Right kidney (tissue), 1 donor: ENCODE data around the gene RASA2.
"Not testable (repeated sequence)": the region's sequence is repeated elsewhere in the genome, so short reads cannot be mapped to it uniquely, and the experiment has no call there.

Experiments
- DNase-seq: peaks from one replicate; pipeline ENCODE4 v3.0.0-alpha.2; 2016

RASA2 gene

GRCh38 chr3:141532609-141533008 is 45.8 kb downstream of the RASA2 start:
- no peak for DNase-seq

DNA sequence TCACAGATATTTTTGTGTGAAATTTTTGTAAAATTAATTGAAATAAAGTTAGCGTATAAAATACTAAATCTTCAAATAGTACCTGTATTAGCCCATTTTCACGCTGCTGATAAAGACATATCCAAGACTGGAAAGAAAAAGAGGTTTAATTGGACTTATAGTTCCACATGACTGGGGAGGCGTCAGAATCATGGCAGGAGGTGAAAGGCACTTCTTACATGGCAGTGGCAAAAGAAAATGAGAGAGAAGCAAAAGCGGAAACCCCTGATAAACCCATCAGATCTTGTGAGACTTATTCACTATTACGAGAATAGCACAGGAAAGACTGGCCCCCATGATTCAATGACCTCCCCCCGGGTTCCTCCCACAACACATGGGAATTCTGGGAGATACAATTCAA is 49.2 kb downstream of the RASA2 start:
- not testable (repeated sequence) for DNase-seq

DNA sequence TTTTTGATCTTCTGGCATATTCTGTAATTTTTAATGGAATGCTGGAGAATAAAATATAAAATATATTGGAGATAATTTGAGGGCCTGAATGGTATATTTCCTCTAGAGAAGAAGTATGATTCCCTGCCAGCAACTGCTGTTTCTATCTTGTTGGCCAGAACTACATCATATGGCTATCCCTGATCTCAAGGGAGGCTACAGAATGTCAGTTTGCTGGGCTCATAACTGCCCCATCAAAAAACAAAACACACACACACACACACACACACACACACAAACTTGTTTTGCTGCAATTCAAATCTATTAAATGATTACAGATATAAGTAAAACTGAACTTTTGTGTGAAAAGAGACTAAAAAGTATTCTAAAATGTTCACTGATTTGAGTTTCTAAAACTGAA is 51.0 kb downstream of the RASA2 start:
- no peak for DNase-seq

DNA sequence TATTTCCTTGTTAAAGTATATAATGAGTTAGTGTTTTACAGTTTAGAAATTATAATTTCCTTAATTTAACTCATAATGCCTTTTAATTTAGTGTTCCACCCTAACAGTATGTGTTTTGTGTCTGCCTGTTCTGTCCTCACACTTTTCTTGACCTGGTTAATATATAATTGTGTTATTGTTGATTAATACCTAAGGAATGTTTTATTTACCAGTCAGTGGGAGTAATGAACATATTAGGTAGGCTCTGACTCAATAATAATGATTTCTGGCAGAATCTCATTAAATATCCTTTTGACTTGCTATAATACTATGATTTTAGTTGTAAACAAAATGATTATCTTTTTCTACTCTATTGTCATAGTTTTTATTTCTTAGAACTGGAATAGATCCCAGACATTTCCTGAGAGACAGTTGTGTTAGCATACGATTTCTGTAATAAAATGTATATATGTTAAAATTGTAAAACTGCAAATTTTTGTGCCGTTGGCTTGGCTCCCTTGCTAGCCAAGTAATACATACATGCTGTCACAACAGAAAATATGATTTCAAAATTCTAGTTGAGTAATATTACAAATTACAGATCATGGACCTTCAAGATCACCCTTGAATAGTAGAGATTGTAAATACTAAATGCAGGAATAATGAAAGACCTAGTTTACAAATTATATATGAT is 51.9 kb downstream of the RASA2 start:
- no peak for DNase-seq

DNA sequence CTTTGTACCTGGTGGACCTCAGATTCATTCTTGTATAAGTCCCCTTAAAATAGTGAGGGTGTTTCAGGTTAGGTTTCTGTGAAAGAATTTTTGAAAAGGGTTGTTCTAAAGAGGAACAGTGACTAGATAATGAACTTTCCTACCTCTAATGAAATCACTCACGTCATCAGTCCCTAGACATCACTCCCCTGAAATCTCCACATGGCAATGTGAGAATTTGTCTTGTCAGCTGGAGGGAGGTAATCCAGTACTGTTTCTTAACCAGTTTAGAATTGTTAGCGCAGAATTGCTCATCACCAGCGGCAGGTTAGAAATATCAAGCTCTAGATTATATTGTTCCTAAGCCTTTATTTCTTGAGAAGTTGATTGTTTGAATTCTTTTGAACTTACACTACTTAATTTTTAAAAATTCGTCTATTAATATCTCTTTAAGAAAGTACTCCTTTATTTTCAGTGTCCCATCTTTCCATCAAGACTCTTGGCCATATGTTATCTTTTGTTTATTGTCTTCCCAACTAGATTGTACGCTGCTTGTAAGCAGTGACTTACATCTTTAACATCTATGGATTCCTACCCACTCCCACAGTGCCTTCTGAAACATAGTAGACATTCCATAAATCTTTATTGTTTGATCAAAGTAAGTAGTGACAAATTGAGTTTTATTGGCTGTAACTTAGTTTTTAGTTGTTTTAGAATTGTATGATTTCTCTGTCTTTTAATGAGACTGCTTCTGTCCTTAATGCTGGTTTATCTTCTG is 52.8 kb downstream of the RASA2 start:
- no peak for DNase-seq

DNA sequence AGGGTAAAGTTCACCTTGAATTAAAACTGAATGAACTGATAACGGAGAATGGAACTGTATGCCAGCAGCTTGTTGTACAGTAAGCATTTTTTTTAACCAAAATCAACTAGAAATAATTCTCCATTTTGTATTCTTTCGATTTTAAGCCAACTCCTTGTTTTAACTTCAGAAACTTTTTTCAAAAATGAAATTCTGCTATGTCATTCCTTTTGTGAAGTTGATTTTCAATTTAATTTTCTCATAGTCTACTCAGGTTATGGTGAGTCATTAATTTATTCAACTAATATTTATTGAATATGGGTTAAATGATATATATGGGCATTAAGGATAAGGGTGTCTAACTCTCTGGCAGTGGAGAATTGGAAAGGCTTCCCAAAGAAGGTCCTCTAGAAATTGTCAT is 53.7 kb downstream of the RASA2 start:
- DNase-seq, result no peak

DNA sequence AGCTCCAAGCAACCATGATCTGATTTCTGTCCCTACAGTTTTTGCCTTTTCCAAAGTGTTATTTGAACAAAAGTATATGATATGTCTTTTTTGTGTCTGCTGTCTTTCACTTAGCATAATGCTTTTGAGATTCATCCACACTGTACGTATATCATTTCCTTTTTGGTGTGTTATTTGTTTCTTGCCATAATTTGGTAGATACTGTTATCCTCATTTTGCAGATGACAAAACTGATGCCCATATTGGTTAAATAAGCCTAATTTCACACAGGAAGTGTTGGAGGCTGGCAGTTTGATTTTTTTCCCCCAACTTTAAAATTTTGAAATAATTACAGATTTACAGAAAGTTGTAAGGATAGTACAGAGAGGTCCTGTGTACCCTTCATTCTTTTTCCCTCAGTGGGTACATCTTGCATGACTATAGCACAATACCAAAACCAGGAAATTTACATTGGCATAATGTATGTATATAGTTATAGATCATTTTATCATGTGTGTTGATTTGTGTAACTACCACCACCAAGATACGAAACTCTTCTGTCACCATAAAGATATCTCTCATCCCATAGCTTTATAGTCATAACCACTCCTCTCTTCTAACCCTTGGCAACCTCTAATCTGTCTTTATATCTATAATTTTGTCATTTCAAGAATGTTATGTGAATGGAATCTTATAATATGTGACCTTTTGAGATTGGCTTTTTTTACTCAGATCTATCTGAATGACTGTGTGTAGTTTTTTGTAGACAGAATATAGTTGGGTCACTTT is 55.6 kb downstream of the RASA2 start:
- DNase-seq, result no peak

DNA sequence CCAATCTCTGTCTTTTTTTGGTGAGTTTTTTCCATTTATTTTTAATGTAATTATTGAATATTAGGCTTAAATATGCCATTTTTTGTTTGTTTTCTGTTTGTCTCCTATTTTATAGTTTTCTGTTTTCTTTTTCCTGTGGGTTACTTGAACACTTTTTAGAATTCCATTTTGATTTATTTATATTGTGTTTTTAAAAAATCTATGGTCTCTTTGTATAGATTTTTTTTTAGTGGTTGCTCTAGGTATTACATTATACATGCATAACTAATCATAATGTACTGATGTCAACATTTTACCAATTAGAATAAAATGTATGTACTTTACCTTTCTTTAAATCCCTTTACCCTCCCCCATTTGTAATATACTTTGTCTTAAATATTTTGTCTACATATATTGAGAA is 56.2 kb downstream of the RASA2 start:
- DNase-seq, result no peak

- no peak for DNase-seq
Observed at GRCh38 chr3:141544697-141545096, 57.9 kb downstream of the RASA2 start.

GRCh38 chr3:141546081-141546480 is 59.3 kb downstream of the RASA2 start:
- no peak for DNase-seq

- no peak for DNase-seq
Observed at GRCh38 chr3:141546586-141546985, 59.8 kb downstream of the RASA2 start.

- no peak for DNase-seq
Observed at GRCh38 chr3:141547791-141548190, 61.0 kb downstream of the RASA2 start.

- DNase-seq, result no peak
Observed at GRCh38 chr3:141550926-141551665, 64.3 kb downstream of the RASA2 start.

GRCh38 chr3:141552440-141552991 is 65.7 kb downstream of the RASA2 start:
- no peak for DNase-seq

GRCh38 chr3:141553055-141553454 is 66.2 kb downstream of the RASA2 start:
- no peak for DNase-seq

DNA sequence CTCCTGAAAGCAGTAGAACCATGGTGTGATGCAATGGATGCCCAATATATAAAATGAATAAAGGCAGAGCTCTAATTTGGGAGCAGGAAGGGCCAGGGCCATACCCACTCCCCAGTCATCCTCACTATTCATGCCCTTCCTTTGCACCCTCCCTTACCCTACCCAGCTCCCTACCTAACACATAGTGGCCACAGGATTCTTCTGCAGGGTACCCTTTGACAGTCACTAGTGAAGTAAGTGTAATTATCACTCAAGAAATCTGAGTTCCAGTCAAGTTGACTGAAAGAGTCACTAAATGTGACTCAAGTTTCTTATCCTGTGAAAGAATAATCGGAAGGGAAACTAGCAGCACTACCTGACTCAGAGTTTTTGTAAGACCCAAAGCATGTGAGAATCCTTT is 69.2 kb downstream of the RASA2 start:
- no peak for DNase-seq

DNA sequence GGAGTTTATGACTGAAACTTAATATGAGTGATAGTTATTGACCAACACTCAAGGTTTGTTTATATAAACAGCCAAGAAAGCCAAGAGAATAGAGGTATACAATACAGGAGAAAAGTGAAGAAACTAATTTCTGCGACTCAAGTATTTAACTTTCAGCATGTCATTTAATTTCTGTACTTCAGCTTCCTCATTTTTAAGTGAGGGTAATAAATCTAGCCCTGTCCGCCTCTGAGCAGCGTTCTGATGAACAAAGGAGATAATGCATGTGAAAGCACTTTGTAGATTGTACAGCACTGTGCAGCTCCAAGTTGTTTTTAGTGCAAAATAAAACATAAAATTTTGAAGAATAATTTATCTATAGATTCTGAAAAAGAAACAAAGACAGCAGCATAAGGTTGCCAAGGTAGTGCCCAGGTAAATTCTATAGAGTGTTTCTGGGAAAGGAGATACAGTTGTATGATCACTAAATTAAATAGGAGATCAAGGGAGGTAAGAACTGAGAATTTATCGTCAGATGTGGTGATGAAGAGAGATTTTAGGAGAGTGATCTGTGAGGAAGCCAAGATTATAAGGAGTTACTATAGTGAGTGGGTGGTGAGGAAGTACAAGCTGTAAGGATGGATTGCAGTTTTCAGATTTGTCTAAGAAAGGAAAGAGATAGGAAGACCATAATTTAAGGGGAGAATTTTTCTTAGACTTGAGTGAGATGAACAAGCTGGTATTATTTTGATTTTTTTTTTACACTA is 71.3 kb downstream of the RASA2 start:
- DNase-seq, result peak; percentile 4

- peak; percentile 19 for DNase-seq
Observed at GRCh38 chr3:141561426-141562034, 74.7 kb downstream of the RASA2 start.

GRCh38 chr3:141564241-141564640 is 77.4 kb downstream of the RASA2 start:
- DNase-seq, result no peak

- no peak for DNase-seq
Observed at GRCh38 chr3:141570068-141570467, 83.2 kb downstream of the RASA2 start.
